A549 (cell line): ENCODE measurements around the gene ITGA11. TPM values are rescaled to one million over a fixed set of nuclear protein-coding genes. Genes with fewer than 3 reads are reported as not detected.

Source experiments
- ATAC-seq, 2 experiments: fragments of 200-7000 bp in 1 of 2; fragments of >200 bp in 1 of 2; cut with Nextera tagmentation in 1 of 2; cut with Tn5 transposase in 1 of 2; 3 replicates each; pipeline versions ENCODE4 v1.8.0 to v1.9.1; 2018 to 2020; ENCODE audit warnings: mild to moderate bottlenecking in 1 of 2, moderate library complexity in 1 of 2
- CTCF ChIA-PET: fragments of 300-600 bp; sonication (Branson Sonifier 250); formaldehyde crosslinking; extraction: SDS; loops from one replicate; lab custom pipeline; 2021; ENCODE audit warnings: antibody characterized with exemption, inconsistent platforms; lab: Yijun Ruan, JAX
- POLR2A ChIA-PET: fragments of 350-600 bp; formaldehyde crosslinking; extraction: SDS; loops from one replicate; lab custom pipeline; 2021; ENCODE audit warnings: antibody characterized with exemption, inconsistent platforms; lab: Yijun Ruan, JAX
- DNase-seq, 2 experiments: peaks; one replicate each; pipeline versions ENCODE4 v3.0.0 to v3.0.0-alpha.2; 2011 to 2016; ENCODE audit warnings: low read depth in 1 of 2, low spot score in 1 of 2
- FAIRE-seq: peaks from 2 replicates; lab custom pipeline; 2011; peaks lifted over from hg19 to GRCh38; lab: Jason Lieb, UNC
- H3K27ac ChIP-seq, 2 experiments: fragments of >200 bp; sonication (Bioruptor Twin); formaldehyde crosslinking; 3 replicates each; pipeline ENCODE4 v1.5.1; 2016 to 2017
- H3K4me1 ChIP-seq: fragments of >200 bp; sonication (Bioruptor Twin); formaldehyde crosslinking; 3 replicates; pipeline ENCODE4 v1.6.1; 2016
- H3K4me2 ChIP-seq: fragments of >200 bp; sonication (Bioruptor Twin); formaldehyde crosslinking; 3 replicates; pipeline ENCODE4 v1.6.1; 2016
- H3K4me3 ChIP-seq: fragments of >200 bp; sonication (Bioruptor Twin); formaldehyde crosslinking; 3 replicates; pipeline ENCODE4 v1.5.1; 2016
- H3K9me3 ChIP-seq: fragments of >200 bp; sonication (Bioruptor Twin); formaldehyde crosslinking; 3 replicates; pipeline ENCODE4 v1.6.1; 2016
- CBX8 ChIP-seq: fragments of 200-600 bp; sonication (generic); IDR thresholded peaks from 2 replicates; pipeline ENCODE4 v1.6.1; 2016
- CTCF ChIP-seq: fragments of >200 bp; sonication (Bioruptor Twin); formaldehyde crosslinking; IDR thresholded peaks from 3 replicates; pipeline ENCODE4 v1.5.1; 2016
- ELK1 ChIP-seq: fragments of 150-350 bp; IDR thresholded peaks from 2 replicates; pipeline ENCODE4 v1.6.1; 2014; ENCODE audit warnings: low read depth, mild to moderate bottlenecking, low read length
- HDAC2 ChIP-seq: fragments of 200-600 bp; sonication (generic); IDR thresholded peaks from 2 replicates; pipeline ENCODE4 v1.6.1; 2016
- HES2 ChIP-seq: fragments of >200 bp; sonication (Bioruptor Twin); formaldehyde crosslinking; IDR thresholded peaks from 2 replicates; pipeline ENCODE4 v1.6.1; 2016
- HEYL ChIP-seq: fragments of 250-450 bp; sonication (Bioruptor Pico); IDR thresholded peaks from 2 replicates; pipeline ENCODE4 v1.8.0; 2021; ENCODE audit warnings: mild to moderate bottlenecking, moderate library complexity
- HOXB5 ChIP-seq: fragments of 250-450 bp; sonication (Bioruptor Pico); IDR thresholded peaks from 2 replicates; pipeline ENCODE4 v1.5.0; 2020; ENCODE audit warnings: mild to moderate bottlenecking, moderate library complexity
- KDM5A ChIP-seq: fragments of 200-600 bp; sonication (generic); IDR thresholded peaks from 2 replicates; pipeline ENCODE4 v1.6.1; 2016; ENCODE audit warnings: antibody characterized with exemption, mild to moderate bottlenecking
- MAX ChIP-seq: IDR thresholded peaks from 2 replicates; pipeline ENCODE4 v1.6.1; 2012
- NFE2L2 ChIP-seq: fragments of 150-350 bp; conservative IDR thresholded peaks from 2 replicates; pipeline ENCODE4 v1.6.1; 2014; ENCODE audit warnings: low read length
- NPAS2 ChIP-seq: fragments of 250-450 bp; sonication (Bioruptor Pico); IDR thresholded peaks from 2 replicates; pipeline ENCODE4 v1.8.0; 2022; ENCODE audit warnings: mild to moderate bottlenecking, moderate library complexity, borderline replicate concordance
- NR3C1 ChIP-seq: fragments of >200 bp; sonication (Bioruptor Twin); formaldehyde crosslinking; IDR thresholded peaks from 3 replicates; pipeline ENCODE4 v1.6.1; 2017
- RAD21 ChIP-seq, 2 experiments: fragments of >200 bp in 1 of 2; sonication (Bioruptor Twin) in 1 of 2; formaldehyde crosslinking in 1 of 2; IDR thresholded peaks in 1 of 2; conservative IDR thresholded peaks in 1 of 2; 2 replicates in 1 of 2; 3 replicates in 1 of 2; pipeline ENCODE4 v1.6.1; 2012 to 2018; ENCODE audit warnings: inconsistent platforms in 1 of 2
- RARB ChIP-seq: fragments of 250-450 bp; sonication (Bioruptor Pico); IDR thresholded peaks from 2 replicates; pipeline ENCODE4 v1.8.0; 2021; ENCODE audit warnings: mild to moderate bottlenecking, moderate library complexity
- RNF2 ChIP-seq: fragments of 200-600 bp; sonication (generic); IDR thresholded peaks from 2 replicates; pipeline ENCODE4 v1.6.1; 2016; ENCODE audit warnings: low read depth, mild to moderate bottlenecking, antibody characterized with exemption, moderate library complexity, borderline replicate concordance
- SMC3 ChIP-seq: fragments of >200 bp; sonication (Bioruptor Twin); formaldehyde crosslinking; IDR thresholded peaks from 3 replicates; pipeline ENCODE4 v1.6.1; 2018; ENCODE audit warnings: inconsistent platforms
- TFCP2L1 ChIP-seq: fragments of 250-450 bp; sonication (Bioruptor Pico); IDR thresholded peaks from 2 replicates; pipeline ENCODE4 v1.5.0; 2021; ENCODE audit warnings: mild to moderate bottlenecking
- TP53 ChIP-seq: fragments of 250-450 bp; sonication (Bioruptor Pico); IDR thresholded peaks from 2 replicates; pipeline ENCODE4 v1.5.0; 2021; ENCODE audit warnings: mild to moderate bottlenecking, moderate library complexity
- ZFP36 ChIP-seq: fragments of 450-650 bp; IDR thresholded peaks from 2 replicates; pipeline ENCODE4 v1.6.1; 2014; ENCODE audit warnings: borderline replicate concordance; ENCODE audit not compliant: partially characterized antibody
- WGBS: methylation state at CpG from one replicate; pipeline ENCODE4 v1.1.6; 2017; ENCODE audit errors: missing lambda C conversion rate; 5-methylcytosine and 5-hydroxymethylcytosine counted together
- polyA plus RNA-seq, 4 experiments: library from polyadenylated mRNA; depleted of rRNA in 3 of 4; stranded (reverse); fragments of >200 nt; fragmentation: RNase III in 1 of 4; extraction: RNeasy Plus Mini Kit Qiagen cat#74134 plus additional on column Dnase treatment in 1 of 4; gene quantifications; 2 replicates in 3 of 4; 3 replicates in 1 of 4; pipeline ENCODE4 v1.2.3, GENCODE V29; 2011 to 2017

Gene ITGA11
- polyA plus RNA-seq, 2 of the 4 experiments (the other 2 are of a cell fraction), result 8.3 to 17.2 TPM

- Histone ChIP-seq H3K4me2 (peak overlapping the region; percentile 95; the same call in 2 of the 3 replicates), H3K9me3 (no peaks in the 10 kb centered on the region), H3K27ac (peak overlapping the region in 1 of 2 experiments; percentile 86; a peak in 1 of 6 replicates), H3K4me3 (no peak overlapping the region), H3K4me1 (peaks cover 25% of the 10 kb centered on the region)
- no peak for DNase-seq
- FAIRE-seq, result no peak
- ChIA-PET CTCF (interaction anchor here (0.6 to 3.1 kb wide), 10 partner anchors 12 to 495 kb away, joined by 3 to 11 read pairs (median 4); no protein-coding TSS in a partner anchor), POLR2A (no interaction called here)
- TF ChIP-seq NPAS2 (CRISPR knock-in tag), result no peak
- TF ChIP-seq ZFP36, result peak; percentile 50
- WGBS, result 91% methylated on average over 5 of the region's 5 CpGs
- no peak for ATAC-seq
Observed at GRCh38 chr15:68429691-68430470, 2.1 kb downstream of the ITGA11 start.

GRCh38 chr15:68428431-68428940 lies 3.5 kb downstream of the ITGA11 start:
- POLR2A ChIA-PET, result no interaction called here
- H3K4me1 ChIP-seq, result peaks cover 25% of the 10 kb centered on the region
- H3K4me2 ChIP-seq, result peak overlapping the region; percentile 36; the same call in 2 of the 3 replicates
- H3K4me3 ChIP-seq, result no peak overlapping the region
- TF ChIP-seq HOXB5 (CRISPR knock-in tag) (no peak), HES2 (no peak), TP53 (CRISPR knock-in tag) (no peak), NR3C1 (no peak), ELK1 (no peak), SMC3 (no peak), RAD21 (conservative IDR thresholded peaks at IDR 0.05 in 1 of 2, IDR thresholded peaks at IDR 0.05 in 1 of 2) (no peak), RARB (CRISPR knock-in tag) (no peak), KDM5A (no peak), CBX8 (no peak), CTCF (no peak), NFE2L2 (no peak), TFCP2L1 (no peak), ZFP36 (no peak)
- TF ChIP-seq, all 56 proteins: peak for 0
- CTCF ChIA-PET, result interaction anchor here (1.0 to 1.3 kb wide), 3 partner anchors 14 to 131 kb away, joined by 3 read pairs; no protein-coding TSS in a partner anchor
- FAIRE-seq, result no peak
- Histone ChIP-seq H3K9me3 (no peaks in the 10 kb centered on the region), H3K27ac (peak overlapping the region; percentile 21 to 41; a peak in 3 of 6 replicates)
- no peak for DNase-seq
- 80% methylated on average over 2 of the region's 2 CpGs for WGBS
- ATAC-seq, result no peak

- 56% methylated on average over 1 of the region's 1 CpG for WGBS
- Histone ChIP-seq H3K4me2 (peak overlapping the region; percentile 36; the same call in 2 of the 3 replicates), H3K4me3 (no peak overlapping the region), H3K9me3 (no peaks in the 10 kb centered on the region), H3K4me1 (peaks cover 25% of the 10 kb centered on the region)
- no peak for ATAC-seq
- no peak for FAIRE-seq
- no peak for DNase-seq
- CTCF ChIA-PET, result interaction anchor here (0.8 to 1.4 kb wide), 8 partner anchors 9 to 175 kb away, joined by 3 to 5 read pairs (median 3); no protein-coding TSS in a partner anchor
- no peak for TF ChIP-seq RAD21 (conservative IDR thresholded peaks at IDR 0.05 in 1 of 2, IDR thresholded peaks at IDR 0.05 in 1 of 2)
- TF ChIP-seq MAX, result no peak
- TF ChIP-seq RNF2, result no peak
- no peak for TF ChIP-seq RARB (CRISPR knock-in tag)
- TF ChIP-seq HEYL (CRISPR knock-in tag), result no peak
- TF ChIP-seq HDAC2, result no peak
- TF ChIP-seq, all 56 proteins: peak for 0
- H3K27ac ChIP-seq, result peak overlapping the region; percentile 21 to 41; a peak in 3 of 6 replicates
- POLR2A ChIA-PET, result no interaction called here
Observed at GRCh38 chr15:68427963-68428362, 4.0 kb downstream of the ITGA11 start.
